ENCODE data around the gene ATP6AP1.

Gene ATP6AP1

DNA sequence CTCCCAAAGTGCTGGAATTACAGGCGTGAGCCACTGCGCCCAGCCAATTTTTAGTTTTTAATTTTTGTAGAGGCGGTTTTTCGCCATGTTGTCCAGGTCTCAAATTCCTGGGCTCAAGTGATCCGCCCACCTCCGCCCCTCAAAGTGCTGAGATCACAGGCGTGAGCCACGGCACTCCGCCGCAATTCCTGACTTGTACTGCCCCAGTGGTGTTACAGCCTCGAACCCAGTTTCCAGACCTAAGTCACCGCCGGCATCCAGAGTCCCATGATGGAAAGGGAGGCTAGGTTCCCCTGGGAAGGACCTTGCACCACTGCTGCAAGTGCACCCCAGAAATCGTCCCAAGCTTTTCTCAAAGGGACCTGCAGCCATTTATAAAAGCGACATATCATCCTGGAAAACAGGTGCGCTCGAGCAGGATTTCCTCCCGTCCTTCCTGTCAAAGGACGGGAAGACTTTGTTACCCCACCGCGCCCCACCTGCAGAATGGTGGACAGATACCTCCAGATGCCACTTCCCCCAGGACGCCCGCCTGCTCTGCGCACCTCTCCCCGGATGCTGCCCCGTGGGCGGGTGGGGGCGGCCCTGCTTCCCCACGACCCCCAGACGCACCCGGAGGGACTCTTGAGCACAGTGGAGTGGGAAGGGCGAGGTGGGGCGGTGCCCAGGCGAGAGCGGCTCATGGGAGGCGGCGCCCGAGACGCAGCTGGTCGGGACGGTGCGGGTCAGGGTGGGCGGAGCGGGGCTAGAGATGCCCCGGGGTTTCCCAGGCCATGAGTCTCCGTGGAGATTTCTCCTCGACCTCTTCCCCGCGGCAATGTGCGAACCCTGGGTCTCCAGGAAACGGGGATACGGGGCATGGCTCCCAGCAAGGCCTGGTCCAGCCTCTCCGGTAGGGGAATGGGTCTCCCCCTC is 31.2 kb upstream of the ATP6AP1 start:
- no peaks in the 10 kb centered on the region for H3K9me3 ChIP-seq (ENCODE audit: control insufficient read depth, insufficient read depth, low read depth, low read length)
- H3K4me3 ChIP-seq (ENCODE audit: low read depth, low read length) = peak overlapping the region; percentile 41
- ChIA-PET POLR2A (interaction anchor here (0.7 to 6.5 kb wide), 14 partner anchors 10 to 135 kb away, joined by 3 to 57 read pairs (median 7); partner anchors contain the start of genes DNASE1L1, EMD, FLNA and SLC10A3), CTCF (interaction anchor here (0.5 to 1.5 kb wide), 4 partner anchors 10 to 128 kb away, joined by 3 to 4 read pairs (median 4); no protein-coding TSS in a partner anchor)
- H3K36me3 ChIP-seq (ENCODE audit: control insufficient read depth in 2 of 2, insufficient read depth in 1 of 2, low read length in 2 of 2) = peaks cover 0 to 31% of the 10 kb centered on the region in 2 experiments; a peak in 1 of 3 replicates
- H3K27ac ChIP-seq (ENCODE audit: extremely low read depth, low read depth, low read length) = peak overlapping the region; percentile 84
- H3K4me1 ChIP-seq (ENCODE audit: control insufficient read depth, insufficient read depth, low read length) = no peaks in the 10 kb centered on the region
- TF ChIP-seq ZNF24 (tag by site-specific recombination; IDR thresholded peaks at IDR 0.05) (no peak), GLIS2 (tag by site-specific recombination; IDR thresholded peaks at IDR 0.05) (peak; percentile 68), ZNF76 (tag by site-specific recombination; IDR thresholded peaks at IDR 0.05; ENCODE audit: borderline replicate concordance, low read depth) (peak; percentile 46; the same call in 1 of the 2 replicates), ZNF2 (tag by site-specific recombination; IDR thresholded peaks at IDR 0.05) (0 out of 2 replicates have a peak, but pooled peaks have one; percentile 18), ZNF157 (tag by site-specific recombination; IDR thresholded peaks at IDR 0.05) (no peak), KLF1 (tag by site-specific recombination; IDR thresholded peaks at IDR 0.05) (peak; percentile 84), GLIS1 (tag by site-specific recombination; IDR thresholded peaks at IDR 0.05) (peak; percentile 13; the same call in 1 of the 2 replicates), ZNF843 (tag by site-specific recombination; IDR thresholded peaks at IDR 0.05) (no peak), KLF16 (tag by site-specific recombination; IDR thresholded peaks at IDR 0.05) (peak; percentile 59), ZBTB20 (tag by site-specific recombination; IDR thresholded peaks at IDR 0.05) (no peak), BCL11B (tag by site-specific recombination; IDR thresholded peaks at IDR 0.05; ENCODE audit: low read depth) (no peak), SETDB1 (IDR thresholded peaks at IDR 0.05; ENCODE audit: insufficient read length, low read length) (no peak), ZFP37 (tag by site-specific recombination; IDR thresholded peaks at IDR 0.05) (0 out of 2 replicates have a peak, but pooled peaks have one; percentile 27), ZNF211 (tag by site-specific recombination; IDR thresholded peaks at IDR 0.05; ENCODE audit: low read depth) (no peak), KLF7 (tag by site-specific recombination; IDR thresholded peaks at IDR 0.05; ENCODE audit: borderline replicate concordance) (0 out of 2 replicates have a peak, but pooled peaks have one; percentile 15), ZNF747 (tag by site-specific recombination; IDR thresholded peaks at IDR 0.05) (no peak), ZSCAN23 (tag by site-specific recombination; IDR thresholded peaks at IDR 0.05) (no peak), EGR2 (tag by site-specific recombination; IDR thresholded peaks at IDR 0.05; ENCODE audit: low read depth) (peak; percentile 61), ZNF677 (tag by site-specific recombination; IDR thresholded peaks at IDR 0.05) (no peak), ZNF350 (tag by site-specific recombination; IDR thresholded peaks at IDR 0.05) (no peak), ZNF600 (tag by site-specific recombination; IDR thresholded peaks at IDR 0.05) (peak; percentile 52; the same call in 1 of the 2 replicates), ZNF169 (tag by site-specific recombination; IDR thresholded peaks at IDR 0.05) (no peak), SP2 (tag by site-specific recombination; IDR thresholded peaks at IDR 0.05) (peak; percentile 75), ZNF777 (tag by site-specific recombination; IDR thresholded peaks at IDR 0.05; ENCODE audit: borderline replicate concordance) (0 out of 2 replicates have a peak, but pooled peaks have one; percentile 34), SP3 (tag by site-specific recombination; IDR thresholded peaks at IDR 0.05) (peak; percentile 49), ZFHX2 (tag by site-specific recombination; conservative IDR thresholded peaks at IDR 0.05) (peak; percentile 87)
- TF ChIP-seq, protein P1, sequence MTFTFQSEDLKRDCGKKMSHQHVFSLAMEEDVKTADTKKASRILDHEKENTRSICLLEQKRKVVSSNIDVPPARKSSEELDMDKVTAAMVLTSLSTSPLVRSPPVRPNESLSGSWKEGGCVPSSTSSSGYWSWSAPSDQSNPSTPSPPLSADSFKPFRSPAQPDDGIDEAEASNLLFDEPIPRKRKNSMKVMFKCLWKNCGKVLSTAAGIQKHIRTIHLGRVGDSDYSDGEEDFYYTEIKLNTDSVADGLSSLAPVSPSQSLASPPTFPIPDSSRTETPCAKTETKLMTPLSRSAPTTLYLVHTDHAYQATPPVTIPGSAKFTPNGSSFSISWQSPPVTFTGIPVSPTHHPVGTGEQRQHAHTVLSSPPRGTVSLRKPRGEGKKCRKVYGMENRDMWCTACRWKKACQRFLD (tag by site-specific recombination; IDR thresholded peaks at IDR 0.05) = no peak
- TF ChIP-seq, protein P2, sequence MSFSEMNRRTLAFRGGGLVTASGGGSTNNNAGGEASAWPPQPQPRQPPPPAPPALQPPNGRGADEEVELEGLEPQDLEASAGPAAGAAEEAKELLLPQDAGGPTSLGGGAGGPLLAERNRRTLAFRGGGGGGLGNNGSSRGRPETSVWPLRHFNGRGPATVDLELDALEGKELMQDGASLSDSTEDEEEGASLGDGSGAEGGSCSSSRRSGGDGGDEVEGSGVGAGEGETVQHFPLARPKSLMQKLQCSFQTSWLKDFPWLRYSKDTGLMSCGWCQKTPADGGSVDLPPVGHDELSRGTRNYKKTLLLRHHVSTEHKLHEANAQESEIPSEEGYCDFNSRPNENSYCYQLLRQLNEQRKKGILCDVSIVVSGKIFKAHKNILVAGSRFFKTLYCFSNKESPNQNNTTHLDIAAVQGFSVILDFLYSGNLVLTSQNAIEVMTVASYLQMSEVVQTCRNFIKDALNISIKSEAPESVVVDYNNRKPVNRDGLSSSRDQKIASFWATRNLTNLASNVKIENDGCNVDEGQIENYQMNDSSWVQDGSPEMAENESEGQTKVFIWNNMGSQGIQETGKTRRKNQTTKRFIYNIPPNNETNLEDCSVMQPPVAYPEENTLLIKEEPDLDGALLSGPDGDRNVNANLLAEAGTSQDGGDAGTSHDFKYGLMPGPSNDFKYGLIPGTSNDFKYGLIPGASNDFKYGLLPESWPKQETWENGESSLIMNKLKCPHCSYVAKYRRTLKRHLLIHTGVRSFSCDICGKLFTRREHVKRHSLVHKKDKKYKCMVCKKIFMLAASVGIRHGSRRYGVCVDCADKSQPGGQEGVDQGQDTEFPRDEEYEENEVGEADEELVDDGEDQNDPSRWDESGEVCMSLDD (tag by site-specific recombination; IDR thresholded peaks at IDR 0.05) = 0 out of 2 replicates have a peak, but pooled peaks have one; percentile 8
- TF ChIP-seq, protein P3, sequence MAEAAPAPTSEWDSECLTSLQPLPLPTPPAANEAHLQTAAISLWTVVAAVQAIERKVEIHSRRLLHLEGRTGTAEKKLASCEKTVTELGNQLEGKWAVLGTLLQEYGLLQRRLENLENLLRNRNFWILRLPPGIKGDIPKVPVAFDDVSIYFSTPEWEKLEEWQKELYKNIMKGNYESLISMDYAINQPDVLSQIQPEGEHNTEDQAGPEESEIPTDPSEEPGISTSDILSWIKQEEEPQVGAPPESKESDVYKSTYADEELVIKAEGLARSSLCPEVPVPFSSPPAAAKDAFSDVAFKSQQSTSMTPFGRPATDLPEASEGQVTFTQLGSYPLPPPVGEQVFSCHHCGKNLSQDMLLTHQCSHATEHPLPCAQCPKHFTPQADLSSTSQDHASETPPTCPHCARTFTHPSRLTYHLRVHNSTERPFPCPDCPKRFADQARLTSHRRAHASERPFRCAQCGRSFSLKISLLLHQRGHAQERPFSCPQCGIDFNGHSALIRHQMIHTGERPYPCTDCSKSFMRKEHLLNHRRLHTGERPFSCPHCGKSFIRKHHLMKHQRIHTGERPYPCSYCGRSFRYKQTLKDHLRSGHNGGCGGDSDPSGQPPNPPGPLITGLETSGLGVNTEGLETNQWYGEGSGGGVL (tag by site-specific recombination; IDR thresholded peaks at IDR 0.05) = peak; percentile 13; the same call in 1 of the 2 replicates
- TF ChIP-seq, protein P4, sequence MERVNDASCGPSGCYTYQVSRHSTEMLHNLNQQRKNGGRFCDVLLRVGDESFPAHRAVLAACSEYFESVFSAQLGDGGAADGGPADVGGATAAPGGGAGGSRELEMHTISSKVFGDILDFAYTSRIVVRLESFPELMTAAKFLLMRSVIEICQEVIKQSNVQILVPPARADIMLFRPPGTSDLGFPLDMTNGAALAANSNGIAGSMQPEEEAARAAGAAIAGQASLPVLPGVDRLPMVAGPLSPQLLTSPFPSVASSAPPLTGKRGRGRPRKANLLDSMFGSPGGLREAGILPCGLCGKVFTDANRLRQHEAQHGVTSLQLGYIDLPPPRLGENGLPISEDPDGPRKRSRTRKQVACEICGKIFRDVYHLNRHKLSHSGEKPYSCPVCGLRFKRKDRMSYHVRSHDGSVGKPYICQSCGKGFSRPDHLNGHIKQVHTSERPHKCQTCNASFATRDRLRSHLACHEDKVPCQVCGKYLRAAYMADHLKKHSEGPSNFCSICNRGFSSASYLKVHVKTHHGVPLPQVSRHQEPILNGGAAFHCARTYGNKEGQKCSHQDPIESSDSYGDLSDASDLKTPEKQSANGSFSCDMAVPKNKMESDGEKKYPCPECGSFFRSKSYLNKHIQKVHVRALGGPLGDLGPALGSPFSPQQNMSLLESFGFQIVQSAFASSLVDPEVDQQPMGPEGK (tag by site-specific recombination; IDR thresholded peaks at IDR 0.05) = peak; percentile 59; the same call in 1 of the 2 replicates
